Endodermal cell (in vitro differentiated cells): Measurements from ENCODE around the gene FAIM2. TPM values are rescaled to one million over a fixed set of nuclear protein-coding genes. Genes with fewer than 3 reads are reported as not detected.

ENCODE experiments used
- DNase-seq: peaks from one replicate; pipeline ENCODE4 v3.0.0-alpha.2; 2017
- H3K27ac ChIP-seq: 2 replicates; pipeline ENCODE4 v1.5.1; 2013; ENCODE audit warnings: mild to moderate bottlenecking, low read depth, low read length, moderate library complexity
- H3K27me3 ChIP-seq: 2 replicates; pipeline ENCODE4 v1.6.1; 2013; ENCODE audit warnings: mild to moderate bottlenecking, low read length, moderate library complexity; ENCODE audit not compliant: insufficient read depth, control insufficient read depth, poor library complexity, severe bottlenecking
- H3K36me3 ChIP-seq: 2 replicates; pipeline ENCODE4 v1.7.0; 2013; ENCODE audit warnings: mild to moderate bottlenecking, low read length, moderate library complexity; ENCODE audit not compliant: control insufficient read depth, insufficient read depth
- H3K4me1 ChIP-seq: one replicate; pipeline ENCODE4 v1.7.0; 2013; ENCODE audit warnings: low read length; ENCODE audit not compliant: control insufficient read depth, insufficient read depth
- H3K4me3 ChIP-seq: 2 replicates; pipeline ENCODE4 v1.5.1; 2013; ENCODE audit warnings: mild to moderate bottlenecking, low read length, moderate library complexity
- H3K9ac ChIP-seq: 2 replicates; pipeline ENCODE4 v1.6.1; 2013; ENCODE audit warnings: mild to moderate bottlenecking, low read length, moderate library complexity; ENCODE audit not compliant: poor library complexity, severe bottlenecking; ENCODE audit errors: extremely low read depth
- H3K9me3 ChIP-seq: 2 replicates; pipeline ENCODE4 v1.6.1; 2013; ENCODE audit warnings: mild to moderate bottlenecking, low read length, moderate library complexity; ENCODE audit not compliant: control insufficient read depth
- H3K27ac Mint-ChIP-seq: 2 replicates; pipeline ENCODE4 v1.8.0; 2020; ENCODE audit warnings: mixed read lengths
- H3K27me3 Mint-ChIP-seq: 2 replicates; pipeline ENCODE4 v1.8.0; 2021; ENCODE audit warnings: mild to moderate bottlenecking, mixed read lengths; ENCODE audit not compliant: insufficient read depth
- H3K36me3 Mint-ChIP-seq: 2 replicates; pipeline ENCODE4 v1.8.0; 2020; ENCODE audit warnings: low read depth, mixed read lengths
- H3K4me1 Mint-ChIP-seq: 2 replicates; pipeline ENCODE4 v1.8.0; 2020; ENCODE audit warnings: mixed read lengths
- H3K4me3 Mint-ChIP-seq: 2 replicates; pipeline ENCODE4 v1.8.0; 2020; ENCODE audit warnings: mild to moderate bottlenecking, moderate library complexity, mixed read lengths
- H3K9me3 Mint-ChIP-seq: 2 replicates; pipeline ENCODE4 v1.8.0; 2020; ENCODE audit warnings: mild to moderate bottlenecking, mixed read lengths
- CTCF ChIP-seq: fragments of 200-600 bp; sonication (generic); conservative IDR thresholded peaks from 2 replicates; pipeline ENCODE4 v1.5.0; 2021; ENCODE audit warnings: antibody characterized with exemption, mild to moderate bottlenecking
- WGBS, 2 experiments: methylation state at CpG; one replicate each; pipeline versions ENCODE4 v1.1.5 to v1.1.7; 2013; ENCODE audit warnings: missing lambda C conversion rate in 2 of 2, mixed read lengths in 1 of 2; ENCODE audit not compliant: insufficient coverage in 1 of 2, insufficient read length in 1 of 2; 5-methylcytosine and 5-hydroxymethylcytosine counted together
- total RNA-seq, 2 donors: library from RNA; stranded (reverse); fragmentation: NEBNext Ultra II Directional in 1 of 2; extraction: Animal tissue kit (Norgen Biotek cat#: 25700) in 1 of 2; gene quantifications; 2 replicates in 1 of 2; 3 replicates in 1 of 2; pipeline ENCODE4 v1.2.1, GENCODE V29; 2021

Gene FAIM2
- total RNA-seq, 2 donors from 2014 or later = not detected

DNA sequence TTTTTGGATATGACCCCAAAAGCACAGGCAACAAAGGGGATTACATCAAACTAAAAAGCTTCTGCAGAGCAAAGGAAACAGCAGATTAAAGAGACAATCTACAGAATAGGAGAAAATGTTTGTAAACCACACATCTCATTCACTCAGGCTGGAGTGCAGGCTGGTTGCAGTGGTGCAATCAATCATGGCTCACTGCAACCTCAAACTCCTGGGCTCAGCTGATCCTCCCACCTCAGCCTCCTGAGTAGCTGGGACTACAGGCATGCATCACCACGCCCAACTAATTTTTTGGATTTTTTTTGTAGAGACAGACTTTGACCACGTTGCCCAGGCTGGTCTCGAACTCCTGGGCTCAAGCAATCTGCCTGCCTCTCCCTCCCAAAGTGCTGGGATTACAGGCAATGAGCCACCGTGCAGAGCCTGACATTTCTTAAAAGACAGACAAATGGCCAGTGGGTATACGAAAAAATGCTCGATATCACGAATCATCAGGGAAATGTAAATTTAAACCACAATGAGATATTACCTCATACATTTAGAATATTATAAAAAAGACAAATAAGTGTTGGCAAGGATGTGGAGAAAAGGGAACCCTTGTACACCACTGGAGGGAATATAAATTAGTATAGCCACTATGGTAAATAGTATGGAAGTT lies 85.3 kb downstream of the FAIM2 start:
- no peak overlapping the region for H3K4me3 ChIP-seq
- H3K27ac ChIP-seq = no peak overlapping the region
- H3K9ac ChIP-seq = no peak overlapping the region
- H3K4me1 Mint-ChIP-seq = no peaks in the 10 kb centered on the region
- DNase-seq = no peak
- no peaks in the 10 kb centered on the region for H3K9me3 ChIP-seq
- no peaks in the 10 kb centered on the region for H3K4me1 ChIP-seq
- no peak overlapping the region for H3K4me3 Mint-ChIP-seq
- H3K36me3 ChIP-seq = peaks cover 9% of the 10 kb centered on the region
- H3K27me3 ChIP-seq = no peaks in the 10 kb centered on the region
- H3K27ac Mint-ChIP-seq = no peak overlapping the region
- no peaks in the 10 kb centered on the region for H3K27me3 Mint-ChIP-seq
- TF ChIP-seq CTCF = no peak
- 94 to 100% methylated on average over 2 to 7 of the region's 7 CpGs for WGBS, 2 experiments
- H3K9me3 Mint-ChIP-seq = no peaks in the 10 kb centered on the region
- peaks cover 27% of the 10 kb centered on the region for H3K36me3 Mint-ChIP-seq

Other genes starting within 250 kb of the FAIM2 start
- gene FMNL3, start 196.5 kb downstream of the FAIM2 start, total RNA-seq = 10 to 100 TPM; 22.4 to 23.5 TPM
- gene TMBIM6, start 162.3 kb downstream of the FAIM2 start, total RNA-seq = 100 to 1,000 TPM; 426 to 455 TPM
- 10 to 100 TPM; 21.2 to 24.1 TPM for gene NCKAP5L, start 75.5 kb downstream of the FAIM2 start, total RNA-seq
- 1 to 10 TPM; 2.8 to 3.8 TPM for gene BCDIN3D, start 60.8 kb downstream of the FAIM2 start, total RNA-seq
- gene AQP2, start 46.8 kb upstream of the FAIM2 start, total RNA-seq = not detected
- gene AQP5, start 58.0 kb upstream of the FAIM2 start, total RNA-seq = under 1 TPM; 0.62 to 0.77 TPM
- gene AQP6, start 69.0 kb upstream of the FAIM2 start, total RNA-seq = under 1 TPM in 1 of 2 donors, not detected in 1; 0.20 TPM
- gene RACGAP1, start 121.6 kb upstream of the FAIM2 start, total RNA-seq = 10 to 100 TPM; 49.6 to 96.6 TPM
- 1 to 10 TPM; 4.2 to 5.2 TPM for gene ASIC1, start 153.7 kb upstream of the FAIM2 start, total RNA-seq
- 100 to 1,000 TPM; 118 to 125 TPM for gene SMARCD1, start 181.4 kb upstream of the FAIM2 start, total RNA-seq
- 1 to 10 TPM in 1 of 2 donors, under 1 TPM in 1; 0.93 to 1.1 TPM for gene GPD1, start 200.1 kb upstream of the FAIM2 start, total RNA-seq
- 10 to 100 TPM; 26.0 to 26.7 TPM for gene COX14, start 208.3 kb upstream of the FAIM2 start, total RNA-seq